ENCODE measurements around the gene TRIM26. TPM values are rescaled to one million over a fixed set of nuclear protein-coding genes. Genes with fewer than 3 reads are reported as not detected.

Gene TRIM26
- total and polyA plus RNA-seq, 2 experiments from 2014 or later: 11.0 to 38.0 TPM

DNA sequence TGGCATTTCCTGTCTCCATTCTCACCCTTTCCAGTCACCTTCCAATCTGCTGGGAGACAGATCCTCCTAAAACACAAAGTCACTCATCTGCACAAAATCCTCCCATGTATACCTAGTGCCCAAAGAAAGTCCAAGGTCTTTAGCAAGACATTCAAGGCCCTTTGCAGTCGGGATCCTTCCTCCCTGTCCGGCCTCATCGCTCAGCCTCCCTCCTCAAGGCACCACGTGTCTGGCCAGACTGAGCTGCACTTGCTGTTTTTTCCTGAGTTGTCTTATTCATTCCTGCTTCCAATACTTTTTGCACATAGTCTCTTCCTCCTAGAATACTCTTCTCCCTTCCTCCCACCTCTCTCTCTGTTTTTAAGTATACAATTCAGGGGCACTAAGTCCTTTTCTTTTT, 48.5 kb downstream of the TRIM26 start:
- no peak overlapping the region; the same call in 2 of the 3 replicates for H3K4me3 Mint-ChIP-seq
- Histone ChIP-seq H3K4me2 (no peak overlapping the region), H3K79me2 (replicated peaks; ENCODE audit: insufficient read depth) (no peaks in the 10 kb centered on the region), H2AFZ (no peak overlapping the region), H3K4me3 (no peak overlapping the region), H3K9me2 (ENCODE audit: insufficient read depth) (no peaks in the 10 kb centered on the region), H3K27ac (ENCODE audit: low read depth) (no peak overlapping the region), H4K20me1 (replicated peaks; ENCODE audit: insufficient read depth) (no peaks in the 10 kb centered on the region), H3K36me3 (ENCODE audit: insufficient read depth) (no peaks in the 10 kb centered on the region), H3K4me1 (ENCODE audit: insufficient read depth) (no peaks in the 10 kb centered on the region), H3F3A (replicated peaks; ENCODE audit: low read depth) (no peaks in the 10 kb centered on the region), H3K27me3 (ENCODE audit: insufficient read depth) (peaks cover 5% of the 10 kb centered on the region; the same call in 1 of the 2 replicates)
- H3K4me1 Mint-ChIP-seq: peaks cover 4% of the 10 kb centered on the region
- ATAC-seq (no peak), DNase-seq (ENCODE audit: low spot score) (no peak)
- no peaks in the 10 kb centered on the region for H3K36me3 Mint-ChIP-seq (ENCODE audit: low read depth)
- H3K27ac Mint-ChIP-seq: no peak overlapping the region
- no peak for TF ChIP-seq JUNB (IDR thresholded peaks at IDR 0.05; ENCODE audit: unreplicated experiment)
- no peak for TF ChIP-seq EZH2 (IDR thresholded peaks at IDR 0.05; ENCODE audit: low read depth, unreplicated experiment)
- TF ChIP-seq, protein P1, sequence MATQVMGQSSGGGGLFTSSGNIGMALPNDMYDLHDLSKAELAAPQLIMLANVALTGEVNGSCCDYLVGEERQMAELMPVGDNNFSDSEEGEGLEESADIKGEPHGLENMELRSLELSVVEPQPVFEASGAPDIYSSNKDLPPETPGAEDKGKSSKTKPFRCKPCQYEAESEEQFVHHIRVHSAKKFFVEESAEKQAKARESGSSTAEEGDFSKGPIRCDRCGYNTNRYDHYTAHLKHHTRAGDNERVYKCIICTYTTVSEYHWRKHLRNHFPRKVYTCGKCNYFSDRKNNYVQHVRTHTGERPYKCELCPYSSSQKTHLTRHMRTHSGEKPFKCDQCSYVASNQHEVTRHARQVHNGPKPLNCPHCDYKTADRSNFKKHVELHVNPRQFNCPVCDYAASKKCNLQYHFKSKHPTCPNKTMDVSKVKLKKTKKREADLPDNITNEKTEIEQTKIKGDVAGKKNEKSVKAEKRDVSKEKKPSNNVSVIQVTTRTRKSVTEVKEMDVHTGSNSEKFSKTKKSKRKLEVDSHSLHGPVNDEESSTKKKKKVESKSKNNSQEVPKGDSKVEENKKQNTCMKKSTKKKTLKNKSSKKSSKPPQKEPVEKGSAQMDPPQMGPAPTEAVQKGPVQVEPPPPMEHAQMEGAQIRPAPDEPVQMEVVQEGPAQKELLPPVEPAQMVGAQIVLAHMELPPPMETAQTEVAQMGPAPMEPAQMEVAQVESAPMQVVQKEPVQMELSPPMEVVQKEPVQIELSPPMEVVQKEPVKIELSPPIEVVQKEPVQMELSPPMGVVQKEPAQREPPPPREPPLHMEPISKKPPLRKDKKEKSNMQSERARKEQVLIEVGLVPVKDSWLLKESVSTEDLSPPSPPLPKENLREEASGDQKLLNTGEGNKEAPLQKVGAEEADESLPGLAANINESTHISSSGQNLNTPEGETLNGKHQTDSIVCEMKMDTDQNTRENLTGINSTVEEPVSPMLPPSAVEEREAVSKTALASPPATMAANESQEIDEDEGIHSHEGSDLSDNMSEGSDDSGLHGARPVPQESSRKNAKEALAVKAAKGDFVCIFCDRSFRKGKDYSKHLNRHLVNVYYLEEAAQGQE (IDR thresholded peaks at IDR 0.05; ENCODE audit: unreplicated experiment): no peak
- no peak for TF ChIP-seq ZNF114 (CRISPR knock-in tag; IDR thresholded peaks at IDR 0.05)
- no peak for TF ChIP-seq NANOG (IDR thresholded peaks at IDR 0.05; ENCODE audit: borderline replicate concordance)
- TF ChIP-seq POLR2AphosphoS5 (IDR thresholded peaks at IDR 0.05; ENCODE audit: low read depth): no peak
- no peak for TF ChIP-seq ZNF331 (CRISPR knock-in tag; IDR thresholded peaks at IDR 0.05; ENCODE audit: low read depth)
- no peak for TF ChIP-seq EZH2phosphoT487 (IDR thresholded peaks at IDR 0.05; ENCODE audit: unreplicated experiment)
- peaks cover 2% of the 10 kb centered on the region for H3K27me3 Mint-ChIP-seq (ENCODE audit: insufficient read depth, low read depth, poor library complexity)
- H3K9me3 Mint-ChIP-seq: no peaks in the 10 kb centered on the region

DNA sequence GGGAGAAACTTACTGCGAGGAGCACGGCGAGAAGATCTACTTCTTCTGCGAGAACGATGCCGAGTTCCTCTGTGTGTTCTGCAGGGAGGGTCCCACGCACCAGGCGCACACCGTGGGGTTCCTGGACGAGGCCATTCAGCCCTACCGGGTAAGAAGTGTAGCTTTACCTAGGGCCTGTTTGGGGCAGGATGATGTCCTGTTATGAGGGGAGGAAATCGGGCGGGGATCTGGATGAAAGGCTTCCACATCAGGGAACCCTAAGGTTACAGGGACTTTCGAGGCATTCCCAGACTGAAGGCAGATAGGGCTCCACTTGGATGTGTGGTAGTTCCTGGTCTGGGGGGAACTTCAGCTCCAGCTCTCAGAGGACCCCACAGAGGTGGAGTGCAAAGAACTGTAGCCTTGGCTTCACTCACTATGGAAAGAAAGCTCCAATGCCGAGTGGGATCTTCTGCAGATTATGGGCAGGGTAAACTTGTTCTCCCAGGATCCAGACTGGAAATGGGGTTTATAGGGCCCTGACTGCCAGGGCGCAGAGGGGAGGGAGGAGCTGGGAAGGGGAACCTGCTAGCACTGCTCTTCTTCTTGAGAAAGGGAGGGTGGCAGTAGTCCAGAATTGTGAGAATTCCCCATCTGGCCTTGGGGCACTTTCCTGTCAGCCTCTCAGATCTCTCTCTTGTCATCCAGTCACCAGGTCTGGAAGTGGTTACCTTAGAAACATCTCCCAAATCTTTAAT, 49.1 kb downstream of the TRIM26 start:
- peak overlapping the region; percentile 33 for H2AFZ ChIP-seq
- H3K36me3 ChIP-seq (ENCODE audit: insufficient read depth): no peaks in the 10 kb centered on the region
- H3K4me1 Mint-ChIP-seq: peaks cover 3% of the 10 kb centered on the region; the same call in 2 of the 3 replicates
- no peak overlapping the region for H3K4me2 ChIP-seq
- no peaks in the 10 kb centered on the region for H3K4me1 ChIP-seq (ENCODE audit: insufficient read depth)
- no peaks in the 10 kb centered on the region for H3F3A ChIP-seq (replicated peaks; ENCODE audit: low read depth)
- H3K9me3 Mint-ChIP-seq: no peaks in the 10 kb centered on the region
- no peak overlapping the region for H3K27ac ChIP-seq (ENCODE audit: low read depth)
- H3K36me3 Mint-ChIP-seq (ENCODE audit: low read depth): no peaks in the 10 kb centered on the region
- H3K4me3 Mint-ChIP-seq: no peak overlapping the region
- no peaks in the 10 kb centered on the region for H4K20me1 ChIP-seq (replicated peaks; ENCODE audit: insufficient read depth)
- ATAC-seq: no peak
- H3K9me2 ChIP-seq (ENCODE audit: insufficient read depth): no peaks in the 10 kb centered on the region
- no peak for DNase-seq (ENCODE audit: low spot score)
- no peak overlapping the region for H3K4me3 ChIP-seq
- H3K27me3 Mint-ChIP-seq (ENCODE audit: insufficient read depth, low read depth, poor library complexity): peaks cover 2% of the 10 kb centered on the region
- H3K79me2 ChIP-seq (replicated peaks; ENCODE audit: insufficient read depth): no peaks in the 10 kb centered on the region
- peaks cover 5% of the 10 kb centered on the region; the same call in 1 of the 2 replicates for H3K27me3 ChIP-seq (ENCODE audit: insufficient read depth)
- no peak overlapping the region for H3K27ac Mint-ChIP-seq
- TF ChIP-seq STAT1 (IDR thresholded peaks at IDR 0.05; ENCODE audit: unreplicated experiment) (no peak), POLR2AphosphoS5 (IDR thresholded peaks at IDR 0.05; ENCODE audit: low read depth) (no peak), ZNF331 (CRISPR knock-in tag; IDR thresholded peaks at IDR 0.05; ENCODE audit: low read depth) (no peak), EZH2 (IDR thresholded peaks at IDR 0.05; ENCODE audit: low read depth, unreplicated experiment) (no peak), NANOG (IDR thresholded peaks at IDR 0.05; ENCODE audit: borderline replicate concordance) (no peak), EZH2phosphoT487 (IDR thresholded peaks at IDR 0.05; ENCODE audit: unreplicated experiment) (no peak)
- TF ChIP-seq, protein P2, sequence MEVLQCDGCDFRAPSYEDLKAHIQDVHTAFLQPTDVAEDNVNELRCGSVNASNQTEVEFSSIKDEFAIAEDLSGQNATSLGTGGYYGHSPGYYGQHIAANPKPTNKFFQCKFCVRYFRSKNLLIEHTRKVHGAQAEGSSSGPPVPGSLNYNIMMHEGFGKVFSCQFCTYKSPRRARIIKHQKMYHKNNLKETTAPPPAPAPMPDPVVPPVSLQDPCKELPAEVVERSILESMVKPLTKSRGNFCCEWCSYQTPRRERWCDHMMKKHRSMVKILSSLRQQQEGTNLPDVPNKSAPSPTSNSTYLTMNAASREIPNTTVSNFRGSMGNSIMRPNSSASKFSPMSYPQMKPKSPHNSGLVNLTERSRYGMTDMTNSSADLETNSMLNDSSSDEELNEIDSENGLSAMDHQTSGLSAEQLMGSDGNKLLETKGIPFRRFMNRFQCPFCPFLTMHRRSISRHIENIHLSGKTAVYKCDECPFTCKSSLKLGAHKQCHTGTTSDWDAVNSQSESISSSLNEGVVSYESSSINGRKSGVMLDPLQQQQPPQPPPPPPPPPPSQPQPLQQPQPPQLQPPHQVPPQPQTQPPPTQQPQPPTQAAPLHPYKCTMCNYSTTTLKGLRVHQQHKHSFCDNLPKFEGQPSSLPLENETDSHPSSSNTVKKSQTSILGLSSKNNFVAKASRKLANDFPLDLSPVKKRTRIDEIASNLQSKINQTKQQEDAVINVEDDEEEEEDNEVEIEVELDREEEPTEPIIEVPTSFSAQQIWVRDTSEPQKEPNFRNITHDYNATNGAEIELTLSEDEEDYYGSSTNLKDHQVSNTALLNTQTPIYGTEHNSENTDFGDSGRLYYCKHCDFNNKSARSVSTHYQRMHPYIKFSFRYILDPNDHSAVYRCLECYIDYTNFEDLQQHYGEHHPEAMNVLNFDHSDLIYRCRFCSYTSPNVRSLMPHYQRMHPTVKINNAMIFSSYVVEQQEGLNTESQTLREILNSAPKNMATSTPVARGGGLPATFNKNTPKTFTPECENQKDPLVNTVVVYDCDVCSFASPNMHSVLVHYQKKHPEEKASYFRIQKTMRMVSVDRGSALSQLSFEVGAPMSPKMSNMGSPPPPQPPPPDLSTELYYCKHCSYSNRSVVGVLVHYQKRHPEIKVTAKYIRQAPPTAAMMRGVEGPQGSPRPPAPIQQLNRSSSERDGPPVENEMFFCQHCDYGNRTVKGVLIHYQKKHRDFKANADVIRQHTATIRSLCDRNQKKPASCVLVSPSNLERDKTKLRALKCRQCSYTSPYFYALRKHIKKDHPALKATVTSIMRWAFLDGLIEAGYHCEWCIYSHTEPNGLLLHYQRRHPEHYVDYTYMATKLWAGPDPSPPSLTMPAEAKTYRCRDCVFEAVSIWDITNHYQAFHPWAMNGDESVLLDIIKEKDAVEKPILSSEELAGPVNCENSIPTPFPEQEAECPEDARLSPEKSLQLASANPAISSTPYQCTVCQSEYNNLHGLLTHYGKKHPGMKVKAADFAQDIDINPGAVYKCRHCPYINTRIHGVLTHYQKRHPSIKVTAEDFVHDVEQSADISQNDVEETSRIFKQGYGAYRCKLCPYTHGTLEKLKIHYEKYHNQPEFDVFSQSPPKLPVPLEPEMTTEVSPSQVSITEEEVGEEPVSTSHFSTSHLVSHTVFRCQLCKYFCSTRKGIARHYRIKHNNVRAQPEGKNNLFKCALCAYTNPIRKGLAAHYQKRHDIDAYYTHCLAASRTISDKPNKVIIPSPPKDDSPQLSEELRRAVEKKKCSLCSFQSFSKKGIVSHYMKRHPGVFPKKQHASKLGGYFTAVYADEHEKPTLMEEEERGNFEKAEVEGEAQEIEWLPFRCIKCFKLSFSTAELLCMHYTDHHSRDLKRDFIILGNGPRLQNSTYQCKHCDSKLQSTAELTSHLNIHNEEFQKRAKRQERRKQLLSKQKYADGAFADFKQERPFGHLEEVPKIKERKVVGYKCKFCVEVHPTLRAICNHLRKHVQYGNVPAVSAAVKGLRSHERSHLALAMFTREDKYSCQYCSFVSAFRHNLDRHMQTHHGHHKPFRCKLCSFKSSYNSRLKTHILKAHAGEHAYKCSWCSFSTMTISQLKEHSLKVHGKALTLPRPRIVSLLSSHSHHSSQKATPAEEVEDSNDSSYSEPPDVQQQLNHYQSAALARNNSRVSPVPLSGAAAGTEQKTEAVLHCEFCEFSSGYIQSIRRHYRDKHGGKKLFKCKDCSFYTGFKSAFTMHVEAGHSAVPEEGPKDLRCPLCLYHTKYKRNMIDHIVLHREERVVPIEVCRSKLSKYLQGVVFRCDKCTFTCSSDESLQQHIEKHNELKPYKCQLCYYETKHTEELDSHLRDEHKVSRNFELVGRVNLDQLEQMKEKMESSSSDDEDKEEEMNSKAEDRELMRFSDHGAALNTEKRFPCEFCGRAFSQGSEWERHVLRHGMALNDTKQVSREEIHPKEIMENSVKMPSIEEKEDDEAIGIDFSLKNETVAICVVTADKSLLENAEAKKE (CRISPR knock-in tag; IDR thresholded peaks at IDR 0.05): no peak

All from GM23338 (cell line).